Spleen (tissue), 7 donors: ENCODE data around the gene UGT1A9.

ENCODE experiments used
- CTCF ChIP-seq, 11 experiments: fragments of 200-600 bp in 7 of 11; fragments of 450-650 bp in 4 of 11; sonication (generic) in 4 of 11; IDR thresholded peaks in 8 of 11; conservative IDR thresholded peaks in 3 of 11; 1 replicate in 7 of 11; 2 replicates in 4 of 11; pipeline versions ENCODE4 v1.4.0 to v1.8.0; 2016 to 2021; ENCODE audit warnings: antibody characterized with exemption in 11 of 11, inconsistent platforms in 4 of 11, mild to moderate bottlenecking in 1 of 11
- POLR2A ChIP-seq, 3 donors: fragments of 450-650 bp; IDR thresholded peaks; one replicate each; pipeline ENCODE4 v1.5.1; 2017; ENCODE audit warnings: antibody characterized with exemption in 3 of 3, mild to moderate bottlenecking in 1 of 3
- POLR2AphosphoS5 ChIP-seq, 3 donors: sonication (generic); formaldehyde crosslinking; IDR thresholded peaks; one replicate each; pipeline ENCODE4 v1.5.1; 2017; ENCODE audit warnings: antibody characterized with exemption in 3 of 3
- donor health status: DM: no; HTN: no; CAD: no; lungs with moderate emphysema.
- donor health status: DM: no; HTN: no; CAD: no.
- donor health status: DM: no; HTN: no; CAD: no.

GRCh38 chr2:233668605-233669260 is 3.0 kb upstream of the UGT1A9 start:
- TF ChIP-seq CTCF (IDR thresholded peaks at IDR 0.05 in 8 of 11, conservative IDR thresholded peaks at IDR 0.05 in 3 of 11) (no peak), POLR2AphosphoS5 (IDR thresholded peaks at IDR 0.05) (no peak), POLR2A (IDR thresholded peaks at IDR 0.05) (no peak)
